NCI-H1048 (cell line): Measurements from ENCODE around the gene ARHGEF7.

Experiments used
- DNase-seq: peaks from one replicate; lab custom pipeline; 2025; lab: John Stamatoyannopoulos, UW

The ARHGEF7 gene

DNA sequence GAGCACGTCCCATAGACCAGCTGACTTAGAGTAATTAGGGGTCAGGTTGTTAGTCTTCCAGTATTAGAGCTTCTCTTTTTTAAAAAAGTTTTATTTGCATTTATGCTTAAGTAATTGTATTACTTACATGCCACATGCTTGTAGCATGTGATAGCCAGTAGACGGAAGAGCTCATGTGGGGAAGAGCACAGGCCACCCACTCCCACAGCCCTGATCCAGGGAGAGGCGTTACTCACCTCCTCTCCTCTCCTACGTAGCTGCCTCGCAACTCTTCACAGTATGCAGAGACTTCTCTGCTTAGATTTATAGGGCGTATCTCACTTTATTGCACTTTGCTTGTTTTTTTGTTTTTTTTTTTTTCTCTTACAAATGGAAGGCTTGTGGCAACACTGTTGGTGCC lies 110.1 kb downstream of the ARHGEF7 start:
- DNase-seq = no peak

DNA sequence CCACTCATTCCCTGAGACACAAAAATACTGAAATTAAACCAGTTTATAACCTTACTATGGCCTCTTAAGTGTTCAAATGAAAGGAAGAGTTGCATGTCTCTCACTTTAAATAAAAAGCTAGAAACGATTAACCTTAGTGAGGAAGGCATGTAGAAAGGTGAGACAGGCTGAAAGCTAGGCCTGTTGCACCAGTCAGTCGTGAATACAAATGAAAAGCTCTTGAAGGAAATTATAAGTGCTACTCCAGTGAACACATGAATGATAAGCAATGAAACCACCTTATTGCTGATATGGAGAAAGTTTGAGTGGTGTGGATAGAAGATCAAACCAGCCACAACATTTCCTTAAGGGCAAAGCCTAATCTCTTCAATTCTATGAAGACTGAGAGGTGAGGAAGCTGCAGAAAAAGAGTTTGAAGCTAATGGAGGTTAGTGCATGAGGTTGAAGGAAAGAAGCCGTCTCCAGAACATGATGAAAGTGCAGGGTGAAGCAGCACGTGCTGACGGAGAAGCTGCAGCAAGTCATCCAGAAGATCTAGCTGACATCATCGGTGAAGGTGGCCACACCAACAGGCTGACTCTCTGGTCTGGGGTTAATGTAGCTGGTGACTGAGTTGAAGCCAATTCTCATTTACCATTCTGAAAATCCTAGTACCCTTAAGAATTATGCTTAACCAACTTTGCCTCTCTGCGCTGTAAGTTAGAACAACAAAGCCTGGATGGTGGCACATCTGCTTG lies 110.9 kb downstream of the ARHGEF7 start:
- no peak for DNase-seq

DNA sequence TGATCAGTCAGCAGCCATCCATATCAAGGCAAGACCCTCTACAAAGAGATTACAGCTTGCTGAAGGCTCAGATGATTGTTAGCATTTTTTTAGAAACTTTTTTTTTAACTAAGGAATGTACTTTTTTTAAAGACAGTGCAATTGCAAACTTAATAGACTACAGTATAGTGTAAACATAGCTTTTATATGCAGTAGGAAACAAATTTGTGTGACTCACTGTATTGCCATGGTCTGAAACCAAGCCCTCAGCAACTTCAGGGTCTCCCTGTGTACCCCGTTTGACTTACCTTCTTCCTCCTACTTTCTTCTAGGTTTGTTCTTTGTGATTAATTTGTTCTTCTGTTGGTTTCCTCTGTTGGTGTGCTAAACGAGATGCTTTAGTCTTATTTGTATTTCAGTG lies 112.3 kb downstream of the ARHGEF7 start:
- no peak for DNase-seq

DNA sequence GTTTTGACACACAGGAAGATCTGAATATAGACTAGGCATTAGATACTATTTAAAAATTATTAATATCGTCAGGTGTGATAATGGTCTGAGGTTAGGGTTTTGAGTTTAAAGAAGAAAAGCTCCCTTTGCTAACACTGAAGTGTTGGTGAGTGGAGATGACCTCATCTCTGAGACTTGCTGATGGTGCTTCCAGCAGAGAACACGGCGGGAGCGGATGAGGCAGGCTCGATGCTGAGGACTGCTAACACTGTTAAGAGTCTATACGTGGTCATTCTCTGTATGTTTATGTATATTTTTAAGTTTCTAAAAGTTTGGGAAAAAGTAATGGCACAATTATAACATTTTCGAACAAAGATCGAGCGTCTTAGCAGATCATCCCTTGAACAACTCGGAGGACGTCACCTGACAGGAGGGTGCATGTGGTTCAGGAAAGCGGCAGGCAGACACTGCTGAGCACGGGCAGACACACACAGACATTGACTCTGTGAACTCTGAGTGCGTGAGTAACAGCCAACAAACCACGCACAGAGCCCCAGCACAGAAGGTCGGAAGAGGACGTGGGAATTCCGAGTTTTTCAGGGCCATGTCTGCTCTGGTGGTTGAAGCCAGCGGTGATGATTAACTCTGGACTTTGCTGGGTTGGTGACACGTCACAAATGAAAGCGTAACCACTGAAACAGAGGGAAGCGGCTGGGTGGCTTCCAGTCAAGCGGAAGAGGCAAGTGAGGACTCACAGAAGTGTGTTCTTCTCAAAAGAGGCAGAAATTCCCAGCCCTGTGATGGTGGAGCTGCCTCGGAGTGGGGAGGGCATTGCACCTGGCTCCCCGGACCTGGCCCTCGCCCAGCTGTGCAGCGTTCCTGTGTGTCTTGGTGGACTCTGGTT lies 113.4 kb downstream of the ARHGEF7 start:
- DNase-seq = no peak

DNA sequence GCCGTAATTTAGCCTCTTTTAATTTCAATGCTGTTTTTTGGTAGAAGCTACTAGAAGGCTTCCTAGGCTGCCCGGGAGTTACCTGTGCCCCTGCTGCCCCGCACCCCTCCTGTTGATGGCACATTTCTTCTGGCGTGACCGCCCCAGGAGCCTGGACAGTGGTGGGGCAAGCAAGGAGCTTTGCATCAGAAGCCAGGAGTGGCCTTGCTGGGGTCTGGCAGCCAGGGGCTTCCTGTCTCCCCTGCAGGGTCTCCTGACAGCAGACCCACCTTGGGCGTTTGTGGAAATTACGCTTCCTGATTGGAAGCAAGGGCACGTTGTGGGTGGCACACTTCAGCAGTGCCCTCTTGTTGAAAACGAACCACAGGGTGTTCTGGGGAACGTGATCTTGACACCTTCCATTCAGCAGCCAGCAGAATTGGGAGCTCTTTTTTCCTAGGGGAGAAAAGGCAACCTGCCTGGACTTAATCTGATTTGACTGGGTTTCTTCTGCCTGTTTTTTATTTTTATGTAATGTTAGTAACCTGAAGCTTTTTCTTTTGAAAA lies 115.3 kb downstream of the ARHGEF7 start:
- DNase-seq = no peak

DNA sequence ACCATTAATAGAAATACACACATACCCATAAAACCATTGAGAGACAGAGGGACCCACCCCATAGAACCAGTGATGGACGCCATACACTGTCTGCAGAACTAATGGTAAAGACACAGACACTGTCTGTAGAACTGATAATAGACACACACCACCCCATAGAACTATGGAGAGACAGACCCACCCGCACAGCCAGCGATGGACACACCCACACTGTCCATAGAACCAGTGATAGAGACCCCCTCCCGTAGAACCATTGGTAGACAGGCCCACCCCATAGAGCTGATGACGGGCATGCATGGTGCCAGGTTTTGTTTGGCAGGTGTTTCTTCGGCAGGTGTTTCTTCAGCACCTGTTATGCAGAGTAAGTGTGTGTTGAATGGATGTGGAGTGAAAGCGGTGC lies 117.1 kb downstream of the ARHGEF7 start:
- DNase-seq = no peak

DNA sequence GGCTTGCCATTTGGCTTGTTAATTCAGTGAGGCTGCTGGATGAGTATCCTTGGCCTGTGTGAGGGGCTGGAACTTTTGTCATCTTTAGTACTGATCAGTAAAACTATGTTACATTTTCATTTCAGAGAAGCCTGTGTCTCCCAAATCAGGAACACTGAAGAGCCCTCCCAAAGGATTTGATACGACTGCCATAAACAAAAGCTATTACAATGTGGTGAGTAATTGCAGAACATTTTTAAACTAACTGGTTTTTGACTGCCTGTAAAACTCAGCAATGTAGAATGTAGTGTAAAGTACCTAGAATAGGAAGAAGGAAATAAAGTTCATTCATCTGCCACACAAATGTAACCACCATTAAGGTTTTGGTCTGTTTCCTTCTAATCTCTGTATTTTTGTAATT lies 118.0 kb downstream of the ARHGEF7 start:
- DNase-seq = no peak

DNA sequence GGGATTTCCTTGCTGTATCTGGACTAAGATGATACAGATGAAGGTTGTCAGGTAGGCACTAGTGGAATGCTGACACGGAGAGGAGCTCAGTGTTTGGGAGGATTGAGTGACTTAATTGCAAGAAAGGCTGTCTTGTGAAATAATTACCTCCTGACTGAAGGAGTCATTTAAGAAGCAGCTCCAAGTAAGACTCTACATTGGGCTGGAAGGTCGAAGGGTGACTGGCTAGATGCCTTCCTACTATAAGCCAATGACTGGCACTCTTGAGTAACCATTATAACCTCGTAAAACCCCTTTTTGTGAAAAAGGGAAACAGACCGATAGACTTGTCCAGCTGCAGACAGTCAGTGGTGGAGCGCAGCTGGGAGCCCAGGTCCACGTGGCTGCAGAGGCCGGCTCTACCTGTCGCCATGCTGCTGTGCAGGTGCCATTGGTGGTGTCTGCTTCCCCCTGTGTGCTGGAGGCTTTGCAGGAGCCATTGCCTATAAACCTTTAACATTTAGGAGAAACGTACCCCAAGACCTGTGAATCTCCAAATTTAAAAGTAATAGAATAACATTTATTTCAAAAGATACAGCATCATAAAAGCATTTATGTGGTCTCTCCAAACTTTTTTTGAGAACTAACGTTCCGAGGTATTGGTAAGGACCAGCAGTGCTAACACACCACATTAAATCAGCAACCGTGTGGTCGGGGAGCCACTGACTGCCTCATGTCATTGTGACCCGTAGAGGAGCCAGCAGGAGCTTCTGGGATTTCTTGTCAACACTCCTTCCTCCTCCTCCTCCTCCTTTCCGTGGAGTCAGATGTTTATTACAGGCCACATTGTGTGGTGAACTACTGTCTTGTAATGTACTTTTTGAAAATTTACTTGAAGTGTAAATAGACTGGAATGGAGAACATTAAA lies 124.9 kb downstream of the ARHGEF7 start:
- DNase-seq = no peak

DNA sequence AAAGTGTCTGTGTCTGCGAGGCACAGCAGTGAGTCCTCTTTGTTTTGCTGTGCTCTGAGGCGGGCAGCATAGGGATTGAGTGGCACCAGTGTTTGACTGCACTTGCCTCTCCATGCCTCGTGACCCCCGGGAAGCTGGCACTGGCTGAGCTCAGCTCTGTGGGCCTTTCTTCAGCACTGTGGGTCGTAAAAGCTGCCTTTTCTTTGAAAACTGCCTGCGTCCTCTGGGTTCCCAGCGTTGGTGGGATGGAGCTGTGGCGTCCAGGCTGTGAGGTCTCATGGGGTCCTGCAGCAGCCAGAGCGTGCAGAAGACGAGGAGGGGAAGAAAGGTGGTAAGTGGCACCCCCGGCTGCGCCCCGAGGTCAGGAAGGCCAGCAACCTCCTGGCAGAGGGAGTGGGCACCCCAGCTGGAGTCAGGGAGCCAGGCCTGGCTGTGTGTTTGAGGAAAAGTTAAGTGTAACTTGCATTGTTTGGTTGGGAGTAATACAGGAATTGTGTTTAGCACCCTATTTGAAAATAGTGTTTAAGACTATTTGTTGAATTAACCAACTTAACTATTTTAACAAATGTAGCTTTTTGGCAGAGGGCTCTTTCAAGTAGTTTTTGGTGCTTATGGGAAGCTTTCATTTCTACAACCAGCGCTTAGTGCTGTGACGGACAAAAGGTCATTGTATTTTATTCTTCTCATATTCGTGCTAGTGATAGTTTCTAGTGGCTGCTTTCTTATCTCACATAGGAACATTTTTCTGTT lies 126.1 kb downstream of the ARHGEF7 start:
- DNase-seq = no peak

DNA sequence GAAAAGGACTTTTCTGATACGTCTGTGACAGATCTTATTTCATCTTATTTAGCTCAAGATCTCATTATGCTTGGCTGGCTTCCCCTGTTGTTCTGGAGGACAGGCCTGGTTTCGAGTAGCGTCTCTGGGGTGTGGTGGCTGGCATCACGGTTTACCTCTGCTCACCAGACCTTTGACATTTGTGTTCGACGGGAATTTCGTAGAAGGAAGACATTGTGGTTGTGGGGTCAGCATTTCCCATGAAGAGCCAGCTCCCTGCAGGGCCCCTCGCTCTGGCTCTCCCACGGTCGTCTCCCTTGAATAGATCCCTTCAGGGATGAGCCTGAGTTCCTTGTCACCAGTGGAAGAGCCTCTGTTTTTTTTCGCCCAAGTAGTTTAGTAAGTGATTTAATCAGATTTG lies 126.8 kb downstream of the ARHGEF7 start:
- no peak for DNase-seq

DNA sequence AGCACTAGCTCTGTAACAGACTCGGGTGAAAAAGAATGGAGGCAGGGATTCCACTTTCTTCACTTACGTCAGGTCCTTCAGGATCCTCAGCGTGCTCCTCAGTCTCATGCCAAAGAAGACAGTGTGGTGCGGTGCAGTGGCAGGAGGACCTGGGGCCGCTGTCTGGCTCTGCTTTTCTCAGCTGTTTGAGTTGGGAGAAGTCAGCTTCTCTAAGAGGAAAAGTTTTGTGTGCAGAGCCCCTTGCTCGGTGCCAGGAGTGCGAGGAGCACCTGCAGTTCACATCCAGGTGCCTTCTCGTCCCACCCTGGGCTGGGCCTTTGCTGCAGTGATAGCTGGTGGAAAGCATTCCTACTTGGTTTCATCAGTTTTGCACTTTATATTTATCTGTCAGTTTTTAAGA lies 127.5 kb downstream of the ARHGEF7 start:
- DNase-seq = no peak

DNA sequence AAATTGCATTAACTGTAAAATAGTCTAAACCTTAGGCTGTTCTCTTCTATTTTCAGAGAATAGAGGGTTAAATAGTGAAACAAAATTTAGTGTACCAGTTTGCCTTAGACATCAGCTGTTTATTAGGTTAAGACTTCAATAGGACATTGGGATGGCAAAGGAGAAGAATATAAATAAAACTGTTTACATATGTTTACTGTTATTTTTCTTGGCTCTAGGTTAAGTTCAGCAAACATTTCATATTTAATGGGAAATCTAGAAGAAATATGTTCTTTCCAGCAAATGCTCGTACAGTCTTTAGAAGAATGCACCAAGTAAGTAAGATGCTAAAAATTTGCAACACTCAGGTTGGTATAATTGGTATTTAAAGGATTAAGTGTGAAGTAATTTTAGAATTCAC lies 128.9 kb downstream of the ARHGEF7 start:
- no peak for DNase-seq

DNA sequence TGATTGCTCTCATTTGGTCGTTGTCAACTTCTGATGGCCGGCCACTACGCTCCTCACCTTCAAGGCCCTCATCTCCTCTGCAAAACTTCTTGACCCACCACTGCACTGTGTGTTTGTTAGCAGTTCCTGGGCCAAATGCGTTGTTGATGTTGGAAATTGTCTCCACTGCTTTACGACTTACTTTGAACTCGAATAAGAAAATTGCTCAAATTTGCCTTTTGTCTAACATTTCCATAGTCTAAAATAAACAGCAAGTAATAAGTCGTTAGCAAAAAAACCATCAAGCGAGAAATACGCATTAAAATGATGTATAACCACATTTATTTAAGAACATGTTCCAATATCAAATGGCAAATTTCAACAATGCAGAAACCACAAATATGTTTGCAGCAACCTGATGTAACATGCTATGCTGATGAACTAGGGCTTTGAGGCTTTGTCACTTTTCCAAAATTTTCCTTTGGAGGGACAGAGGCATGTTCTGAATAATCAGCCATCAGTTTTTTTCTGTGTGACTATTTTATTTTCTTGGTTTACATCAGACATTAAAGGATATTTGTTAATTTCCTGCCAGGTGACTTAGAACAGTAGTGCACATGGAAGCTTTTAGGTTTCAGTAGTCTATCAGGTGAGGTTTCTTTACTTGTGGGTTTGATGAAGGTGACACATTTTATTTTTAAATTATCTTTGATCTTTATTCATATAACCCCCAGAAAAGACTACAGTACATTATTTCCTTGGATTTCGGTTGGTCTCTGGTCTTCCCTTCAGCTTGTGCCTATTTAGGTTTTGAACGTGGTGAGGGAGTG lies 130.7 kb downstream of the ARHGEF7 start:
- DNase-seq = no peak

DNA sequence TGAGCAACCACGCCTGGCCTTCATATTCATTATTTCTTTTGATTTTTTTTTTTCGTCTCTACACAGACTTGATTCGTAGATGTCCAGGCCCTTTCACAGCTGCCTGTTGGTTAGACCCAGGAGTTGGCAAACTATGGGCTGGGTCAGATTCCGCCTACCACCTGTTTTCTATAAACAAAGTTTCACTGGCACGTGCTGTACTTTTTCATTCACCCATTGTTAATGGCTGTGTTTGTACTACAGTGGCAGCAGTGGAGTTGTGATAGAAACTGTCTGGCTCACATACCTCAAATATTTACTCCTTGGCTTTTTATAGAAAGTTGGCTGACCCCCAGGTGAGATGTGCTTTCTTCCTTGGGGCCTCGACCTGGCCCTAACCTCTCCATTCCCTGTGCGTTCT lies 132.4 kb downstream of the ARHGEF7 start:
- no peak for DNase-seq

DNA sequence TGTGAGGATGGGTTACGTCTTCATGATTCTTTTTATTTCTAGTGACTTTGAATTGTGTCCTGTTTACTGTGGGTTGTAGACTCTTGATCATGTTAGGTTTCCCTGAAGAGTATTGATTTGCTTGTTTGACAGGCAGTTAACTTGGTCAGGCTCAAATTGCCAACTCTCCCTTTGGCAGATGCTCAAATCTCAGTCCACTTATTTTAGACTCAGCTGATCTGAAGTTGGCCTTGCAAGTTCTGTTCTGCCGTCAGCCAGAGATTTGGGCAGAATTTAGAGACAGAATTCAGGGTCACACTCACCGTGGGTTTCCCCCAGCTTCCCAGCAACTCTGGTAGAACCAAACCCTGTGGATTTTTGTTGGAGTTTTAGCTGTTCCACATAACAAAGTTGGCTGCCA lies 133.7 kb downstream of the ARHGEF7 start:
- no peak for DNase-seq

DNA sequence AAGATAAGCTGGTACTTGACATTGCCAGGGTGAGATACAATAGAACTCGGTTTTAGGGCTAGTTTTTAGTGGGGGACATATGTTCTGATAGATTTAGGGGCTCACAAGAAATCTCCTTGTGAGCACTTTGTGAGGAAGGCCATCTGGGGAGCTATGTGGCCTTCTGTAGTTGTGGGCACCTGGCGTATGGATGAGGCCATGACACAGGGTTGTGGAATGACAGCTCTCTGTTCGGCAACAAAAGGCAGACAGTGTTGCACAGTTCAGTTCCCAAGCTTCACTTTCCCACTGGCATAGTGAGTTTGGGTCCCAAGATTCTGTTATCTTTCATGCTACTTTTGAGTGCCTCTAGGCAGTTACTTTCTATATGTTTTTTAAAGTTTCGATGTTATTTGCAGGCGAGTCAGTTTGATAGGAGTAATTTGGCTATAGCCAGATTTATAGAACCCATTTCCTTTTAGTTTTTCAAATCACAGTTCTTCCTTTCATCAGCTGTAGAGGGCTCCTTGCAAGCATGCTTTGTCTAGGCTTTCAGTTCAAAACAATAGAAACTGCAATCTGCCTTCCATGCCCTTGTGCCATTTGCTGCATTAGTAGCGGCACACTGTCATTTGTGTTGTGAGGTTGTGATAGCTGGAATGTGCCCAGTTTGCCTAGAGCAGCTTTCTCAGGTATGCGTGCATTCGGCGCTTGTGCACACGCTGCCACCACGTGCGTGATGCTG lies 134.7 kb downstream of the ARHGEF7 start:
- no peak for DNase-seq

DNA sequence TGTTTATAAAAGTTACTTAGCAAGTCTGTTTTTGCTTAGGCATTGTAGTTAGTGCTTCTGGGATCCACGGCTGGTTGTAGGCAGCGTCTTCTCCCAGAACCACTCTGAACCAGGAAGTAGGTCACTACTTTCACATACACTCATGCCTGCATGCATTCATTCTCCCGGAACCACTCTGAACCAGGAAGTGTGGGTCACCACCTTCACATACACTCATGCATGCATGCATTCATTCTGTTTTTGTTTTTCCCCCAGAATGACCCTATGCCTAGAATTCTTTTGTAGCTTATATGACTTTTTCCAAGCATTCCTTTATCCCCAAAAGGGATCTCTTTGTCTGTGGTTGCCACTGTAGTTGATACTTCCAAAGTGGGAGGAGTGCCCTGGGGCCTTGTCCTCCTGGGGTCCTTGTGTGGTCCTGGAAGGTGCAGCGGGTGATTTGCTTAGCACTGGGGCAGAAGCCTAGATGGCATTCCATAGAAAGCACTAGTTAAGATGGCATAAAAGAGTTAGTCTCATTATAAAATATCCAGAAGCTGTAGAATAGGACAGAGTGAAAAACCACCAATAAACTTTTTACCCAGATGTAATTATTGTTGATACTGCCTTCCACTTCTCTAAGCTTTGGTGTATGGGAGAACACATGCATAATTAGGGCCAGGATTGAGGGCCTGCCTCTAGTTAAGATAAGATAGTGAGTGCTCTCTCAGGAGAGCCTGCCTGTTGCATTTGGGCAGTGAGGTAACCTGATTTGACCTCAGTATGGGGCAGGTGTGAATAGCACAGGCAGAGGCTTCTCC lies 136.7 kb downstream of the ARHGEF7 start:
- DNase-seq = no peak

DNA sequence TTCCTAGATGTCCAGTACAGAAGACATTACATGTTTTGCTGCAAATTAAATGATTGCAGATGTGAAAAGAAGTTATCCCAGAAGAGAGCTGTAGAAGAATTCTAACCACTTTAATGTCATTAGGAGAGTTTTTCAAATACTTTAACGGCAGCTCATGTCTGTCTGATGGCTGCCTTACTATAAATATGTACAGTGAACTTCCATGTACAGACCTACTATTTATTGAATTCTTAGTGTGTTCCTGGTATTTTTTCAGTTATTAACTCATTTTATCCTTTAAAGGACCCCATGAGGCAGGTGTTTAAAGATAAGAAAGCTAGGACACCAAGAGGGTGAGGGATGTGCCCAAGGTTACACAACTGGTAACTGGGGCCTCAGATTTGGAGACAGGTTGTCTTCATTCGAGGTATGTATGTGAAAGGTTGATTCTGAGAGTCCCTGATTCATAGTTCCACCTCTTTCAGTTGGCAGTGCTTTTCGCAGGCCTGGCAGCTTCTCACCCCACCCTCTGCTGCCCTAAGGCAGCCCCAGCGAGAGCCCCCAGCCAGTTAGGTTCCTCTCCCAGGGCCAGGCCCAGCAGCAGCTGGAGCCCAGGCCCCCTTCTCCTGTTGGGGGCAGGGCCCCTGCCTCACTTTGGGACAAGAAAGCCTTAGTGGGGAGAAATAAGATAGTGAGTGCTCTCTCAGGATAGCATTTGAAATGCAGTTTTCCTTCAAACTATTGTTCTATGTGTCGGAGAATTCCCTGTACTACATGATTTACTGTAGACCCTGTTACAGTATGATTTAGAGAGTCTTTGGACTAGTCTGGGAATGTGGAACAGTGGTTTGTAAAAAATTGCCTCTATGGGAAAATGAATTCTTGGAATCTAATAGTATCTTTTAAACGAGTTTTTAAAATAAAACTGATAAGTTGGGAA lies 137.6 kb downstream of the ARHGEF7 start:
- DNase-seq = no peak
